H9 (cell line): Measurements from ENCODE around the gene BCL2L14. TPM values are rescaled to one million over a fixed set of nuclear protein-coding genes. Genes with fewer than 3 reads are reported as not detected.

Source experiments
- DNase-seq: peaks from one replicate; pipeline ENCODE4 v3.0.0-alpha.2; 2017
- H2AFZ ChIP-seq: one replicate; pipeline ENCODE4 v1.6.1; 2013; ENCODE audit warnings: mild to moderate bottlenecking, low read length, control low read depth, moderate library complexity
- H2AK5ac ChIP-seq: 2 replicates; pipeline ENCODE4 v1.6.1; 2013; ENCODE audit warnings: low read length, control low read depth, mixed read lengths; ENCODE audit not compliant: insufficient read length
- H2BK120ac ChIP-seq: one replicate; pipeline ENCODE4 v1.6.1; 2013; ENCODE audit warnings: low read depth, mild to moderate bottlenecking, low read length, control low read depth, inconsistent platforms; ENCODE audit not compliant: poor library complexity, severe bottlenecking
- H2BK12ac ChIP-seq: 2 replicates; pipeline ENCODE4 v1.6.1; 2013; ENCODE audit warnings: low read length, control low read depth, mixed read lengths, low read depth; ENCODE audit not compliant: insufficient read length
- H2BK15ac ChIP-seq: 2 replicates; pipeline ENCODE4 v1.6.1; 2013; ENCODE audit warnings: low read depth, low read length, control low read depth
- H2BK20ac ChIP-seq: one replicate; pipeline ENCODE4 v1.6.1; 2013; ENCODE audit warnings: low read depth, mild to moderate bottlenecking, low read length, control low read depth, inconsistent platforms; ENCODE audit not compliant: poor library complexity, severe bottlenecking
- H2BK5ac ChIP-seq: 2 replicates; pipeline ENCODE4 v1.6.1; 2013; ENCODE audit warnings: low read length, control low read depth, mixed read lengths; ENCODE audit not compliant: insufficient read length
- H3K14ac ChIP-seq: 2 replicates; pipeline ENCODE4 v1.6.1; 2013; ENCODE audit warnings: low read length, control low read depth; ENCODE audit not compliant: insufficient read depth
- H3K18ac ChIP-seq: 2 replicates; pipeline ENCODE4 v1.6.1; 2013; ENCODE audit warnings: low read depth, mild to moderate bottlenecking, mixed read lengths, low read length, control low read depth; ENCODE audit not compliant: insufficient read length
- H3K23ac ChIP-seq: 2 replicates; pipeline ENCODE4 v1.6.1; 2013; ENCODE audit warnings: low read length, control low read depth, mixed read lengths, low read depth; ENCODE audit not compliant: insufficient read length
- H3K23me2 ChIP-seq: 2 replicates; pipeline ENCODE4 v1.6.1; 2013; ENCODE audit warnings: low read depth, mild to moderate bottlenecking, mixed read lengths, low read length, control low read depth; ENCODE audit not compliant: insufficient read length, poor library complexity, severe bottlenecking
- H3K27ac ChIP-seq: 2 replicates; pipeline ENCODE4 v1.5.1; 2013; ENCODE audit warnings: low read length, control low read depth, mixed read lengths, low read depth; ENCODE audit not compliant: insufficient read length
- H3K27me3 ChIP-seq: 2 replicates; pipeline ENCODE4 v1.6.1; 2013; ENCODE audit warnings: low read length, control low read depth, inconsistent platforms; ENCODE audit not compliant: insufficient read depth
- H3K4ac ChIP-seq: 2 replicates; pipeline ENCODE4 v1.6.1; 2013; ENCODE audit warnings: low read depth, mild to moderate bottlenecking, control low read depth, inconsistent platforms, low read length, moderate library complexity
- H3K4me1 ChIP-seq: 2 replicates; pipeline ENCODE4 v1.6.1; 2013; ENCODE audit warnings: low read length, control low read depth, inconsistent platforms; ENCODE audit not compliant: insufficient read depth
- H3K4me2 ChIP-seq: 2 replicates; pipeline ENCODE4 v1.6.1; 2013; ENCODE audit warnings: low read length, control low read depth, mixed read lengths; ENCODE audit not compliant: insufficient read length, insufficient read depth
- H3K56ac ChIP-seq: 2 replicates; pipeline ENCODE4 v1.6.1; 2013; ENCODE audit warnings: low read depth, mild to moderate bottlenecking, mixed read lengths, low read length, control low read depth; ENCODE audit not compliant: insufficient read length
- H3K79me1 ChIP-seq: 2 replicates; pipeline ENCODE4 v1.6.1; 2013; ENCODE audit warnings: low read depth, mild to moderate bottlenecking, moderate library complexity, low read length, control low read depth, inconsistent platforms; ENCODE audit not compliant: insufficient read depth, poor library complexity, severe bottlenecking
- H3K79me2 ChIP-seq: 2 replicates; pipeline ENCODE4 v1.6.1; 2013; ENCODE audit warnings: low read length, control low read depth, inconsistent platforms; ENCODE audit not compliant: insufficient read depth
- H3K9ac ChIP-seq: 2 replicates; pipeline ENCODE4 v1.6.1; 2013; ENCODE audit warnings: low read length, control low read depth, mixed read lengths; ENCODE audit not compliant: insufficient read length; ENCODE audit errors: extremely low read depth
- H3K9me3 ChIP-seq: one replicate; pipeline ENCODE4 v1.6.1; 2013; ENCODE audit warnings: low read depth, low read length, inconsistent platforms; ENCODE audit not compliant: control insufficient read depth
- H3T11ph ChIP-seq: one replicate; pipeline ENCODE4 v1.6.1; 2013; ENCODE audit warnings: mild to moderate bottlenecking, low read length, control low read depth, inconsistent platforms
- H4K20me1 ChIP-seq: one replicate; pipeline ENCODE4 v1.6.1; 2013; ENCODE audit not compliant: control insufficient read depth, insufficient read length, insufficient read depth
- H4K5ac ChIP-seq: 2 replicates; pipeline ENCODE4 v1.6.1; 2013; ENCODE audit warnings: low read depth, mild to moderate bottlenecking, mixed read lengths, low read length, control low read depth; ENCODE audit not compliant: insufficient read length
- H4K8ac ChIP-seq: replicated peaks from 2 replicates; pipeline ENCODE4 v1.6.1; 2013; ENCODE audit warnings: low read length, control low read depth, mixed read lengths, low read depth; ENCODE audit not compliant: insufficient read length
- H4K91ac ChIP-seq: 2 replicates; pipeline ENCODE4 v1.6.1; 2013; ENCODE audit warnings: low read depth, mild to moderate bottlenecking, moderate library complexity, mixed read lengths, low read length, control low read depth; ENCODE audit not compliant: insufficient read length
- H3K27ac Mint-ChIP-seq, 3 experiments: 2 replicates in 2 of 3; 3 replicates in 1 of 3; pipeline ENCODE4 v1.8.0; 2020 to 2021; ENCODE audit warnings: mixed read lengths in 3 of 3, mild to moderate bottlenecking in 1 of 3, moderate library complexity in 1 of 3
- H3K27me3 Mint-ChIP-seq: 2 replicates; pipeline ENCODE4 v1.8.0; 2021; ENCODE audit warnings: low read depth, mild to moderate bottlenecking, moderate library complexity, mixed read lengths
- H3K36me3 Mint-ChIP-seq, 3 experiments: 2 replicates in 2 of 3; 3 replicates in 1 of 3; pipeline ENCODE4 v1.8.0; 2020 to 2021; ENCODE audit warnings: low read depth in 3 of 3, mixed read lengths in 3 of 3; ENCODE audit not compliant: insufficient read depth in 1 of 3
- H3K4me1 Mint-ChIP-seq, 2 experiments: 2 replicates each; pipeline ENCODE4 v1.8.0; 2020; ENCODE audit warnings: mixed read lengths in 2 of 2
- H3K4me3 Mint-ChIP-seq, 2 experiments: 2 replicates in 1 of 2; 3 replicates in 1 of 2; pipeline ENCODE4 v1.8.0; 2020 to 2021; ENCODE audit warnings: mild to moderate bottlenecking in 2 of 2, mixed read lengths in 2 of 2, moderate library complexity in 1 of 2
- H3K9me3 Mint-ChIP-seq, 2 experiments: 2 replicates in 1 of 2; 3 replicates in 1 of 2; pipeline ENCODE4 v1.8.0; 2020; ENCODE audit warnings: mild to moderate bottlenecking in 2 of 2, mixed read lengths in 2 of 2, moderate library complexity in 1 of 2
- CTCF ChIP-seq: fragments of 200-600 bp; sonication (generic); conservative IDR thresholded peaks from 3 replicates; pipeline ENCODE4 v1.8.0; 2021; ENCODE audit warnings: antibody characterized with exemption, mild to moderate bottlenecking
- WGBS: extraction: QIAGEN DNeasy Blood & Tissue Kit; methylation state at CpG from one replicate; pipeline ENCODE4 v1.1.7; 2013; ENCODE audit warnings: missing lambda C conversion rate, low lambda C conversion rate, mixed read lengths; ENCODE audit not compliant: insufficient read length; ENCODE audit errors: extremely low coverage; 5-methylcytosine and 5-hydroxymethylcytosine counted together
- total RNA-seq: library from RNA; stranded (reverse); gene quantifications from 2 replicates; pipeline ENCODE4 v1.2.1, GENCODE V29; 2021

The BCL2L14 gene
- total RNA-seq, 1 experiment from 2014 or later: 0.28 TPM

- WGBS: no CpG with 5 or more reads among the region's 4 CpGs
- Histone ChIP-seq H2BK20ac (no peak overlapping the region), H4K5ac (no peak overlapping the region), H4K91ac (no peak overlapping the region), H3K79me1 (no peaks in the 10 kb centered on the region), H2BK15ac (no peak overlapping the region), H3K14ac (no peak overlapping the region), H3K9me3 (no peaks in the 10 kb centered on the region), H3K56ac (no peak overlapping the region), H3K23me2 (no peaks in the 10 kb centered on the region), H2AFZ (no peak overlapping the region), H3K4me2 (no peak overlapping the region), H3K18ac (no peak overlapping the region), H3K27me3 (no peaks in the 10 kb centered on the region), H3T11ph (no peak overlapping the region), H2BK5ac (no peak overlapping the region), H2BK120ac (no peak overlapping the region), H3K4me1 (no peaks in the 10 kb centered on the region), H3K27ac (no peak overlapping the region), H2AK5ac (no peak overlapping the region), H4K20me1 (no peaks in the 10 kb centered on the region), H3K9ac (no peak overlapping the region), H2BK12ac (no peak overlapping the region), H4K8ac (no peak overlapping the region), H3K79me2 (no peaks in the 10 kb centered on the region), H3K4ac (no peak overlapping the region), H3K23ac (no peak overlapping the region)
- TF ChIP-seq CTCF: no peak
- H3K27me3 Mint-ChIP-seq: no peaks in the 10 kb centered on the region
- H3K9me3 Mint-ChIP-seq: no peaks in the 10 kb centered on the region; a peak in 1 of 5 replicates
- no peak overlapping the region for H3K27ac Mint-ChIP-seq
- no peaks in the 10 kb centered on the region for H3K4me1 Mint-ChIP-seq
- DNase-seq: no peak
- no peak overlapping the region for H3K4me3 Mint-ChIP-seq
- H3K36me3 Mint-ChIP-seq: no peaks in the 10 kb centered on the region
These were observed 22.5 kb upstream of the BCL2L14 start for GRCh38 chr12:12048266-12048665.
